T follicular helper cell (primary cell): ENCODE measurements around the gene DNM3.

Source experiments
- DNase-seq: peaks from one replicate; pipeline ENCODE4 v3.0.0-alpha.2; 2020; ENCODE audit warnings: low read depth

DNM3 gene

DNA sequence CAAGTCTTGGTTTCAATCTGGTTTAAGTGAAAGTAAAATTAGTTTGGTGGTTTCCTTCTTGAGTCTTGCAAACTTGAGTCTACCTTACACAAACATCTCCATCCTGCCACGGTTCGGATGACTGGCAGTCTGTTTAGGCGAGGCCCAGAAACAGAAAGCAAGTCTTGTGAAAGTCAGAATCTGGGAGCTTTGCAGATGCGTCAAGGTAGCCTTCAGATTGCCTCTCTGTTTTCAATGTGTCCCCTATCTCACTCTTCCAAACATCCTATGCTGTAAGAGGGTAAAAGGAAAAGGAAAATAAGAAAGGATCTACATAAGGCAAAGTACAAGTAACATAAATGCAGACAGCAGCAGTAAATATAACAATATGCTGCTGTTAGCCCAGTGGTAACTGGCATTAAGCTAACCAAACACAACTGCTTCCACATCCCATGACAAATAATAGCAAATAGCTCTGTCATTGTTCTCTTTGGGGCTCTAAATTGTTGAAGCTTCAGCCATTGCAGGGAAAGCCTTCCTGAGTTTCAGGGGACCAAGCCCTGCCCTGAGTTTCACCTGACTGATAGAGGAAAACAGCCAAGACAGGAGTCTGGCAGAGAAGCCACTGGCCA is 552.9 kb downstream of the DNM3 start:
- DNase-seq = peak; percentile 36

DNA sequence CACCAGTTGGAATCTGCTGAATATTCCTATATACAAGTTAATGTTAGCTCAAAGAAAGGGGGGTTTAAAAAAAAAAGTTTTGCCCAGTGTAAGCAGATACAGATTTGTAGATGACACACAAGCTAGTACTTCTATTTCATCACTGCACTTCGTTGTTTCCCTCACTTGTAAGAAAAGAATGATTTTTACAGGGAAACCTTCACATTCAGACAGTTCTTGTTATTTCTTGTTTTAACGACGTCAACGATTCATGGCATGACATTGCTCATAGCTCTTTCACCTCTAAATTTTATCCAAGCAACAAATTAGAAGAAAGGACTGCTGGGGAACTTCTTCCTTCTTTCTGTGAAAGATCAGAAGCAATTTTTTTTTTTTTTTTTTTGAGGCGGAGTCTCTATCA is 553.5 kb downstream of the DNM3 start:
- no peak for DNase-seq

DNA sequence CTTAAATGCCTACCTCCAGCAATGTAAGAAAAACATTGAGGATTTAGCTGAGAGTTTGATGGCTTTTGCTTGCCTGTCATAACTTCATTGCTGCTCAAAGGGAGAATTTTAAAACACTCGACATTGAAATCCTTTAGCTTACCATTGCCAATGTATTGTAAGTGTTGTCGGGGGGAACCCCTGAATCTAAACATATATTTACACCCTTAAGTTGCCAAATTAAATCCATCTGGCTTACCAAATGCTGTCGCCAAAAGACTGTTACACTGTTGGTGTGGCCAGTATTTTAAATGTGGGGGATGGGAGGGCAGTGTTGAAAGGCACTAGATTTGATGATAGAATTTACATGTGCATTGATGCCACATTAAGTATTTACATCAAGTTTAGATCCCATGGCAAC is 554.3 kb downstream of the DNM3 start:
- no peak for DNase-seq

DNA sequence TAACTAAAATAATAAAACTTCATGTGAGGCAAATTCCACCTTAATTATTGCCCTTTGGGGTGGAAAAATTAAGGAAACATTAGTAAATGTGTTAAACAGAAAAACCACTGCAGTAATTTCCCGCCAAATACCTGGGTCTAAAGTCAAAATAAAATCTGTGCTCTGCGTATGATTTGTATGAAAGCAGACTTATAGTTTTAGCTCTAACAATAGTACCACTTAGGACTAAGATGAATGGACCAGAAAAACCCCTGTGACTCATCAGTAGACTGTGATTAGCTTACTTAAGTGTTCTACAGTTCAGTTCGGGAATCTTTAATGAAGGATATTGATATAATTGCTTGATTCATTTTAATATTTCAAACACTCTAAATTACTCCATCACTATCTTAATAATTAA is 555.9 kb downstream of the DNM3 start:
- no peak for DNase-seq

GRCh38 chr1:172397633-172398032 is 556.3 kb downstream of the DNM3 start:
- DNase-seq = no peak

DNA sequence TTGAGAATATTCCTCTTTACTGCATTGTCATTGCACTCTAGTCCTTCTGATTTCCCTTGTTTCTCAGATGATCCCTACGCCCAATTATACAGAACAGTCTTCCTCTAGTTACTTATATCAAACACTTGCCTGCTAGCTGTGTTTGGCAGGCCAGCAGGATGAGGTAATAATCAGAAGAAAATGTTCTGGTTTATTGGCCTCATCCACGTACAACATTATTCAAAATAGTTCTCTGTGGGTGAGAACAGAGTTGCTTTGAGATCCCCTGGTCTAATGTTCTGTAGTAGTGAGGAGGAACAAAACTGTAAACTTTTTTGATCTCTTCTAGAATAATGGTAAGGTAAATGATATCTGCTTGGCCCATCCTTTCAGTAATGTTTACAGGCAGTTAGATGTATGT is 556.9 kb downstream of the DNM3 start:
- no peak for DNase-seq

DNA sequence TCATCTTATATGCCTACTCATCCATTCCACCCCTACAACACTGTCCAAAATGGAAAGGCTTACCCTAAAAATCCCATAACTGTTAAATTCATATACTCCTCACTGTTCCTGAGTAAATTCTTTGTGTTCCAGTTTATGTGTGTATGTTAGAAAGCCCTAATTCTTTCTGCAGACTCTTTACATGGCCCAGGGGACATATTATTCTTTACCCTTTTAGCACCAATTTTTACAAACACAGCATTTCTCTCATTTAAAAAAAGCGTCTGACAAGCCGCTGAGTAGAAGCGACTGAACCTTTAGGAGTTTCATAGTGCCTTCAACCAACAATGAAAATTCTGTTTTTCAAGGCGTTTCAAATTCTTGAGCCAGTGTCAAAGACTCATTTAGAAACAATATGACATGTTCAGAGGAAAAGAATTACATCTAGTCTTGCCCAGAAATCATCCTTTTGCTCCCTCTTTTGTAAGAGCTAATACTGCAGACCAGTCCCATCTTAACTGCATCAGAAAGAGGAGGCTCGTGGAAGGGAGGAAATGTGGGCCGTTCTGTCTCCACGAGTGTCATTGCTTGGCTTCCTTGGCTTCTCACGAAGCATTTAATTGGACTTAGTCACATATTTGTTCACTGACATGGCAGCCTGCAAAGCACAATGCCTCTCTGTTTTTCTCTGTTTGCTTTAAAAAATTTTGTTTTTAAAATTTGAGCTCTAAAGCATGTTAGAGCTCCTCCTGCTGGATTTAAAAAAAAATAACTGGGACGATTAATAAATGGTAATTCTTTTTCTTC is 557.9 kb downstream of the DNM3 start:
- no peak for DNase-seq

GRCh38 chr1:172399756-172400721 is 558.7 kb downstream of the DNM3 start:
- DNase-seq = no peak

GRCh38 chr1:172400722-172401105 is 559.4 kb downstream of the DNM3 start:
- DNase-seq = no peak

GRCh38 chr1:172401477-172401876 is 560.2 kb downstream of the DNM3 start:
- DNase-seq = no peak

GRCh38 chr1:172401892-172402291 is 560.6 kb downstream of the DNM3 start:
- DNase-seq = no peak

DNA sequence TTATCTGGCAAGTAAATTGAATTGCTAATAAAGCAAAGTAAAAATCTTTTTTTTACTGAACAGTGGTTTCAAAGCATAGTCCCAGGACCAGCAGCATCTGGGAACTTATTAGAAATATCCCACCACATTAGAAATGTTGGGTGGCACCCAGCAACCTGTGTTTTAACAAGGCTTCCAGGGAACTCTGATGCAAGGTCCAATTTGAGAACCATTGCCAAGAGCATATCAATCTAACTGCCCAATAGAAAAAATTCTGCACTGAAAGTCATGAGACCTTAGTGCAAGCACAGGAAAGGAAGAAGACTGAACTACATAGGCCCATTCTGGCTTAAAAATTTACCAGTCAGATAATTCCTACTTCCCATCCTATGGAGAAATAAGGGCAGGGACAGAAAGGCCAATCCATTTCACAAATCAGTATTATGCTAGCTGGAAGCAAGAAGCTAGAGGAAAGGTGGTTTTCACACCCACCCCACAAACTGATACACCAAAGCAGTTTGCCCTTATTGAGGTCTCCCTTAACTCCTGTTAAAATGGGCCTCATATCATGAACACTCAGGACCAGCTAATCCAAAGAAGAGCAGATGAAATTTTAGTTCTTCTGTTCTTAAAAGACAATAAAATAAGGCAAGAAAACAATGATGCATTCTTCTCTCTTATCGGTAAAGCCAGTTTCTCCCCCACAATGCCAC is 561.7 kb downstream of the DNM3 start:
- no peak for DNase-seq

DNA sequence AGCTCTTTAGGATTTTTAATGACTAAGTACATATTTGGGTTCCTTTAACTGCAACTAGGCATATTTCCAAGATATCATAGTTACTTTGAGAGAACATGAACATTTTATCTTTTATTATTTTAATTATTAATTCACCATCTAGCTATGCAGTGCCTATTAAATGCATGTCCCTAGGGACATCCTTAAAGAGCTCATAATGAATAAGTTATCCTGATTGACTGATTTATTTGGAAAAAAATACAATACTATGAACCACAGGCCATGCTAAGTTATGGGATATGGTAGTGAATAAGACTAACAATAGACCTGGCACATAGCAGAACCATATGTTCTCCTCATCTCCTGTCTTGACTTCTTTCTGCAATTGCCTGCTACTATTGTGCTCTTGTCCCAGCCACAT is 562.8 kb downstream of the DNM3 start:
- no peak for DNase-seq

GRCh38 chr1:172405912-172406311 is 564.6 kb downstream of the DNM3 start:
- no peak for DNase-seq

DNA sequence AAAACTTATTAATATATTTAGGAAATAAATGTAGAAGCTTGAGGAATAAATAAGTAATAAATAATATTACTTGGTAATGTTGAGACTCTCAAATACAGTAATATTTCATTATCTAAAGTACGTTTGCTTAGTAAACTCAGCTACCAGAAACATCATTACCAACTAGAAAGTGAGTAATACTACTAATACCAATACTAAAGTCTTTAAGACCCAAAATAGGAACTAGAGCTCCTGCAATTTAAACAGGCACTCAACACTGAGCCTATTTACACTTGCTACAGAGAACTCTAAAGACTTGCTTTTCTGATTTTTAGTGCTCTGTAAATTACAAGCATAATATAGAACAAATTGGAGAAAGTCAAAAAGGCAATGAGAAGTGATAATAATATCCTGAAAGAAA is 565.7 kb downstream of the DNM3 start:
- no peak for DNase-seq

GRCh38 chr1:172408958-172409357 is 567.7 kb downstream of the DNM3 start:
- DNase-seq = no peak

GRCh38 chr1:172410027-172410426 is 568.7 kb downstream of the DNM3 start:
- no peak for DNase-seq

GRCh38 chr1:172411791-172412338 is 570.6 kb downstream of the DNM3 start:
- DNase-seq = no peak

GRCh38 chr1:172414331-172414730 is 573.0 kb downstream of the DNM3 start:
- DNase-seq = no peak

- no peak for DNase-seq
These were observed 575.3 kb downstream of the DNM3 start for GRCh38 chr1:172416496-172417035.

- DNase-seq = no peak
These were observed 576.3 kb downstream of the DNM3 start for GRCh38 chr1:172417557-172417956.
